DMS 273 (cell line): ENCODE data around the gene VEGFB.
"Not testable (repeated sequence)": the region's sequence is repeated elsewhere in the genome, so short reads cannot be mapped to it uniquely, and the experiment has no call there.

Source experiments
- DNase-seq: peaks from one replicate; lab custom pipeline; 2025; ENCODE audit not compliant: unreplicated experiment; lab: John Stamatoyannopoulos, UW

The VEGFB gene

GRCh38 chr11:64245797-64246620 is 11.6 kb downstream of the VEGFB start:
- peak; percentile 78 for DNase-seq

GRCh38 chr11:64246621-64246870 is 12.2 kb downstream of the VEGFB start:
- DNase-seq: not testable (repeated sequence)

GRCh38 chr11:64246871-64247728 is 12.7 kb downstream of the VEGFB start, which contains the start of gene PPP1R14B:
TSS of gene PPP1R14B (minus strand) at chr11:64246943. CDS start at chr11:64246673, 270 bp downstream.
- peak; percentile 94 for DNase-seq

GRCh38 chr11:64247729-64248531 is 13.5 kb downstream of the VEGFB start:
- no peak for DNase-seq

GRCh38 chr11:64248578-64248977 is 14.2 kb downstream of the VEGFB start:
- no peak for DNase-seq

- DNase-seq: no peak
These were observed 14.7 kb downstream of the VEGFB start for GRCh38 chr11:64249038-64249437.

- DNase-seq: no peak
These were observed 15.4 kb downstream of the VEGFB start for GRCh38 chr11:64249563-64250414.

GRCh38 chr11:64250415-64251015 is 16.1 kb downstream of the VEGFB start:
- DNase-seq: peak; percentile 57

- peak; percentile 75 for DNase-seq
These were observed 16.8 kb downstream of the VEGFB start, which contains the start of gene PLCB3 for GRCh38 chr11:64251016-64251752. TSS of gene PLCB3 (plus strand) at chr11:64251530. CDS start at chr11:64251650, 120 bp downstream.

GRCh38 chr11:64251753-64252002 is 17.3 kb downstream of the VEGFB start:
- DNase-seq: no peak

- no peak for DNase-seq
These were observed 17.9 kb downstream of the VEGFB start for GRCh38 chr11:64252003-64252872.

GRCh38 chr11:64253043-64253442 is 18.7 kb downstream of the VEGFB start:
- no peak for DNase-seq

- DNase-seq: no peak
These were observed 19.1 kb downstream of the VEGFB start for GRCh38 chr11:64253481-64253880.

- no peak for DNase-seq
These were observed 19.9 kb downstream of the VEGFB start for GRCh38 chr11:64254326-64254725.

- DNase-seq: no peak
These were observed 21.0 kb downstream of the VEGFB start for GRCh38 chr11:64255135-64256128.

- DNase-seq: no peak
These were observed 21.9 kb downstream of the VEGFB start for GRCh38 chr11:64256300-64256699.

GRCh38 chr11:64258356-64258755 is 24.0 kb downstream of the VEGFB start:
- no peak for DNase-seq
